IMR-90 (cell line): ENCODE data around the gene PRDM12. TPM values are rescaled to one million over a fixed set of nuclear protein-coding genes. Genes with fewer than 3 reads are reported as not detected.

ENCODE experiments used
- ATAC-seq: fragments of 200-7000 bp; cut with Tn5 transposase; 2 replicates; pipeline ENCODE4 v1.9.1; 2020; ENCODE audit warnings: low read depth, mild to moderate bottlenecking, moderate library complexity
- BruUV-seq: library from RNA; stranded (reverse); fragments of 400-500 nt; replicated peaks from 2 replicates; lab custom pipeline; 2021; lab: Mats Ljungman, UMichigan
- CTCF ChIA-PET: fragments of 300-600 bp; formaldehyde crosslinking; extraction: SDS; loops from one replicate; lab custom pipeline; 2021; ENCODE audit warnings: antibody characterized with exemption; lab: Yijun Ruan, JAX
- POLR2A ChIA-PET: fragments of 300-600 bp; sonication (Branson Sonifier 250); formaldehyde crosslinking; loops from one replicate; lab custom pipeline; 2022; ENCODE audit warnings: antibody characterized with exemption; ENCODE audit not compliant: unreplicated experiment; lab: Charles Lee
- DNase-seq: peaks from one replicate; pipeline ENCODE4 v3.0.0; 2013
- H2AFZ ChIP-seq: replicated peaks from 2 replicates; pipeline ENCODE3; 2013; ENCODE audit warnings: low read length, mild to moderate bottlenecking; ENCODE audit not compliant: poor library complexity
- H2AK5ac ChIP-seq: 2 replicates; pipeline ENCODE4 v1.6.1; 2013; ENCODE audit warnings: low read depth, low read length, inconsistent platforms
- H2AK9ac ChIP-seq: replicated peaks from 2 replicates; pipeline ENCODE3; 2013; ENCODE audit warnings: mild to moderate bottlenecking, low read depth, low read length, moderate library complexity; ENCODE audit not compliant: poor library complexity
- H2BK120ac ChIP-seq: 2 replicates; pipeline ENCODE4 v1.6.1; 2013; ENCODE audit warnings: low read depth, low read length, inconsistent platforms
- H2BK15ac ChIP-seq: 3 replicates; pipeline ENCODE4 v1.6.1; 2013; ENCODE audit warnings: low read depth, low read length, inconsistent platforms
- H2BK20ac ChIP-seq: 2 replicates; pipeline ENCODE4 v1.6.1; 2013; ENCODE audit warnings: low read depth, mild to moderate bottlenecking, inconsistent platforms, low read length, moderate library complexity
- H2BK5ac ChIP-seq: 2 replicates; pipeline ENCODE4 v1.6.1; 2013; ENCODE audit warnings: mild to moderate bottlenecking, low read depth, low read length, inconsistent platforms; ENCODE audit not compliant: poor library complexity, severe bottlenecking
- H3K14ac ChIP-seq: replicated peaks from 2 replicates; pipeline ENCODE4 v1.6.1; 2013; ENCODE audit warnings: low read depth, low read length, inconsistent platforms
- H3K18ac ChIP-seq: 2 replicates; pipeline ENCODE4 v1.6.1; 2013; ENCODE audit warnings: low read depth, low read length, control low read depth
- H3K23ac ChIP-seq: 2 replicates; pipeline ENCODE4 v1.6.1; 2013; ENCODE audit warnings: low read depth, low read length, inconsistent platforms
- H3K27ac ChIP-seq: 2 replicates; pipeline ENCODE4 v1.5.1; 2013; ENCODE audit warnings: mild to moderate bottlenecking, control low read depth, low read length; ENCODE audit not compliant: insufficient read depth
- H3K27me3 ChIP-seq: 2 replicates; pipeline ENCODE4 v1.6.1; 2013; ENCODE audit warnings: low read length; ENCODE audit not compliant: control insufficient read depth, insufficient read depth
- H3K36me3 ChIP-seq: 2 replicates; pipeline ENCODE4 v1.6.1; 2013; ENCODE audit warnings: low read length, mixed read lengths; ENCODE audit not compliant: control insufficient read depth, insufficient read depth
- H3K4ac ChIP-seq: 2 replicates; pipeline ENCODE4 v1.6.1; 2013; ENCODE audit warnings: low read depth, low read length, inconsistent platforms
- H3K4me1 ChIP-seq: 2 replicates; pipeline ENCODE4 v1.6.1; 2013; ENCODE audit warnings: low read length, mixed read lengths; ENCODE audit not compliant: control insufficient read depth, insufficient read depth
- H3K4me2 ChIP-seq: 2 replicates; pipeline ENCODE4 v1.6.1; 2013; ENCODE audit warnings: low read depth, mild to moderate bottlenecking, control low read depth, low read length, moderate library complexity
- H3K4me3 ChIP-seq: 2 replicates; pipeline ENCODE4 v1.5.1; 2013; ENCODE audit warnings: low read depth, mild to moderate bottlenecking, control low read depth, low read length, moderate library complexity; ENCODE audit not compliant: insufficient read depth
- H3K56ac ChIP-seq: 2 replicates; pipeline ENCODE4 v1.6.1; 2013; ENCODE audit warnings: low read length, inconsistent platforms; ENCODE audit not compliant: insufficient read depth; ENCODE audit errors: extremely low read depth
- H3K79me1 ChIP-seq, 2 experiments: 2 replicates each; pipeline ENCODE4 v1.6.1; 2013; ENCODE audit warnings: low read length in 2 of 2, inconsistent platforms in 1 of 2, low read depth in 1 of 2
- H3K9ac ChIP-seq: 2 replicates; pipeline ENCODE4 v1.6.1; 2013; ENCODE audit warnings: low read depth, low read length, control low read depth
- H3K9me1 ChIP-seq: 2 replicates; pipeline ENCODE4 v1.6.1; 2013; ENCODE audit warnings: low read length, inconsistent platforms; ENCODE audit not compliant: insufficient read depth
- H3K9me3 ChIP-seq: 2 replicates; pipeline ENCODE4 v1.6.1; 2013; ENCODE audit warnings: low read length; ENCODE audit not compliant: control insufficient read depth, insufficient read depth
- H4K20me1 ChIP-seq: 2 replicates; pipeline ENCODE4 v1.6.1; 2013; ENCODE audit warnings: low read length, inconsistent platforms; ENCODE audit not compliant: insufficient read depth
- H4K5ac ChIP-seq: 2 replicates; pipeline ENCODE4 v1.6.1; 2013; ENCODE audit warnings: mild to moderate bottlenecking, low read depth, low read length, control low read depth
- H4K8ac ChIP-seq, 2 experiments: 2 replicates each; pipeline ENCODE4 v1.6.1; 2013; ENCODE audit warnings: low read depth in 2 of 2, low read length in 2 of 2, control low read depth in 1 of 2, inconsistent platforms in 1 of 2
- H4K91ac ChIP-seq: 2 replicates; pipeline ENCODE4 v1.6.1; 2013; ENCODE audit warnings: low read depth, low read length, inconsistent platforms; ENCODE audit not compliant: insufficient read depth
- BHLHE40 ChIP-seq: fragments of 150-350 bp; IDR thresholded peaks from 2 replicates; pipeline ENCODE4 v1.6.1; 2016; ENCODE audit warnings: mild to moderate bottlenecking, low read depth, low read length
- CHD1 ChIP-seq: IDR thresholded peaks from 2 replicates; pipeline ENCODE4 v1.6.1; 2012; ENCODE audit warnings: low read depth, low read length, improper control_type of control experiment
- FOS ChIP-seq: fragments of 150-350 bp; IDR thresholded peaks from 2 replicates; pipeline ENCODE4 v1.6.1; 2016; ENCODE audit warnings: low read depth, low read length
- MAZ ChIP-seq: IDR thresholded peaks from 2 replicates; pipeline ENCODE4 v1.6.1; 2012; ENCODE audit warnings: low read depth, mild to moderate bottlenecking, low read length, improper control_type of control experiment, moderate library complexity, borderline replicate concordance
- NFE2L2 ChIP-seq: fragments of 150-350 bp; IDR thresholded peaks from 2 replicates; pipeline ENCODE4 v1.6.1; 2016; ENCODE audit warnings: low read depth, mild to moderate bottlenecking, low read length
- RAD21 ChIP-seq: IDR thresholded peaks from 2 replicates; pipeline ENCODE4 v1.6.1; 2012; ENCODE audit warnings: low read length, improper control_type of control experiment
- RCOR1 ChIP-seq: IDR thresholded peaks from 2 replicates; pipeline ENCODE4 v1.6.1; 2012; ENCODE audit warnings: mild to moderate bottlenecking, low read length, improper control_type of control experiment; ENCODE audit not compliant: insufficient replicate concordance
- SMC3 ChIP-seq: fragments of 150-350 bp; IDR thresholded peaks from 2 replicates; pipeline ENCODE4 v1.6.1; 2016; ENCODE audit warnings: low read depth, mild to moderate bottlenecking, antibody characterized with exemption, low read length, moderate library complexity
- WGBS, 2 experiments: methylation state at CpG; one replicate each; pipeline versions ENCODE4 v1.1.5 to v1.1.7; 2013; ENCODE audit warnings: missing lambda C conversion rate in 2 of 2; ENCODE audit not compliant: insufficient read length in 1 of 2; ENCODE audit errors: extremely low coverage in 2 of 2; 5-methylcytosine and 5-hydroxymethylcytosine counted together
- dilution Hi-C: fragments of 300-500 bp; cut with HindIII; formaldehyde crosslinking; loops from one replicate; pipeline ENCODE4 v1.14.3; 2018; ENCODE audit warnings: low sequenced_read_pairs; ENCODE audit not compliant: unreplicated experiment
- in situ Hi-C: fragments of 300-500 bp; cut with MboI; formaldehyde crosslinking; loops from 3 replicates; pipeline ENCODE4 v1.14.3; 2019; ENCODE audit warnings: low sequenced_read_pairs, inconsistent platforms, mixed read lengths
- intact Hi-C: fragments of 100-400 bp; cut with micrococcal nuclease; formaldehyde crosslinking; loops from 2 replicates; pipeline ENCODE4 v1.10.0; 2022
- polyA plus RNA-seq, 3 experiments: library from polyadenylated mRNA; depleted of rRNA; stranded (reverse); fragments of >200 nt; gene quantifications; 2 replicates each; pipeline ENCODE4 v1.2.3, GENCODE V29; 2012; ENCODE audit warnings: low replicate concordance in 1 of 3
- total RNA-seq: library from RNA; depleted of rRNA; stranded (reverse); fragments of >200 nt; gene quantifications from 2 replicates; pipeline ENCODE4 v1.2.3, GENCODE V29; 2012

PRDM12 gene
- total and polyA plus RNA-seq, 2 of the 4 experiments (the other 2 are of a cell fraction), result not detected

- dilution Hi-C loops, result no loop called here
- in situ Hi-C loops, result no loop called here
- no peak overlapping the region for H2AFZ ChIP-seq
- H3K4ac ChIP-seq, result no peak overlapping the region
- no peak overlapping the region for H4K91ac ChIP-seq
- no peak overlapping the region for H2BK15ac ChIP-seq
- no peak overlapping the region for H3K14ac ChIP-seq
- no peak overlapping the region for H4K8ac ChIP-seq
- H2BK5ac ChIP-seq, result no peak overlapping the region
- H3K36me3 ChIP-seq, result peaks cover 33% of the 10 kb centered on the region
- no peak overlapping the region for H3K56ac ChIP-seq
- ChIA-PET POLR2A (no interaction called here), CTCF (no interaction called here)
- H3K4me3 ChIP-seq, result no peak overlapping the region
- no TSS peak for BruUV-seq
- TF ChIP-seq SMC3, result no peak
- no peak for TF ChIP-seq RAD21
- no peak for TF ChIP-seq RCOR1
- no peak for TF ChIP-seq MAZ
- no peak for TF ChIP-seq CHD1
- no peak for TF ChIP-seq BHLHE40
- no peak for TF ChIP-seq NFE2L2
- no peak for TF ChIP-seq FOS
- peaks cover 29% of the 10 kb centered on the region for H3K9me1 ChIP-seq
- no peak overlapping the region for H3K4me2 ChIP-seq
- no peaks in the 10 kb centered on the region for H3K27me3 ChIP-seq
- no peak overlapping the region for H2BK120ac ChIP-seq
- H3K9ac ChIP-seq, result no peak overlapping the region
- H2BK20ac ChIP-seq, result no peak overlapping the region
- H4K5ac ChIP-seq, result no peak overlapping the region
- H2AK9ac ChIP-seq, result no peak overlapping the region
- WGBS, 2 experiments, result 100% methylated on average over 1 of the region's 8 CpGs; no CpG with 5 or more reads in 1 of the 2 experiments
- H3K4me1 ChIP-seq, result peaks cover 12% of the 10 kb centered on the region
- no peak overlapping the region for H3K23ac ChIP-seq
- H3K18ac ChIP-seq, result no peak overlapping the region
- no peak overlapping the region for H3K27ac ChIP-seq
- intact Hi-C loops, result no loop called here
- ATAC-seq (no peak), DNase-seq (no peak)
- no peak overlapping the region for H2AK5ac ChIP-seq
- peaks cover 31 to 66% of the 10 kb centered on the region in 2 experiments for H3K79me1 ChIP-seq
- peaks cover 31% of the 10 kb centered on the region for H4K20me1 ChIP-seq
- H3K9me3 ChIP-seq, result no peaks in the 10 kb centered on the region
Observed at GRCh38 chr9:130696996-130697395, 32.6 kb downstream of the PRDM12 start.
